ENCODE data around the gene WWOX. TPM values are rescaled to one million over a fixed set of nuclear protein-coding genes. Genes with fewer than 3 reads are reported as not detected.

WWOX gene
- total and polyA plus RNA-seq, 2 donors (not counting 3 experiments of a cell fraction or from before 2014, with no cell fraction given), result 6.2 to 12.5 TPM

GRCh38 chr16:79121906-79122305 is 1022.5 kb downstream of the WWOX start:
- Histone ChIP-seq H3K9me1 (replicated peaks; ENCODE audit: control insufficient read depth, extremely low read depth, insufficient read depth, low read length) (no peaks in the 10 kb centered on the region), H4K20me1 (replicated peaks; ENCODE audit: control insufficient read depth, extremely low read depth, insufficient read depth, low read length) (no peaks in the 10 kb centered on the region), H3K27ac (ENCODE audit: insufficient read depth, low read depth, low read length) (no peak overlapping the region), H3K4me3 (replicated peaks in 1 of 3; ENCODE audit: insufficient read depth in 1 of 3, low read depth in 1 of 3, low read length in 3 of 3) (no peak overlapping the region), H3K9ac (replicated peaks; ENCODE audit: extremely low read depth, insufficient read depth, low read length) (no peak overlapping the region), H3K4me2 (ENCODE audit: insufficient read depth, low read length) (no peak overlapping the region), H3K79me2 (ENCODE audit: control insufficient read depth, insufficient read depth, low read length) (no peaks in the 10 kb centered on the region), H3K9me3 (replicated peaks; ENCODE audit: control insufficient read depth, insufficient read depth, low read length) (peaks cover 4% of the 10 kb centered on the region), H2AFZ (ENCODE audit: low read depth, low read length) (no peak overlapping the region), H3K27me3 (ENCODE audit: control insufficient read depth in 2 of 2, insufficient read depth in 2 of 2, low read length in 2 of 2) (no peaks in the 10 kb centered on the region), H3K4me1 (ENCODE audit: control insufficient read depth, extremely low read depth, insufficient read depth, low read length) (no peaks in the 10 kb centered on the region), H3K36me3 (ENCODE audit: control insufficient read depth in 2 of 2, extremely low read depth in 1 of 2, insufficient read depth in 2 of 2, low read length in 2 of 2) (no peaks in the 10 kb centered on the region)
- POLR2A ChIA-PET, result no interaction called here
- CTCF ChIA-PET, result no interaction called here
- TF ChIP-seq MYC (IDR thresholded peaks at IDR 0.05; ENCODE audit: low read depth, low read length) (no peak), POLR2AphosphoS5 (IDR thresholded peaks at IDR 0.05; ENCODE audit: insufficient read depth, low read depth, low read length) (no peak), EZH2 (IDR thresholded peaks at IDR 0.05; ENCODE audit: borderline replicate concordance, low read depth, low read length, severe bottlenecking) (no peak), GATA2 (IDR thresholded peaks at IDR 0.05; ENCODE audit: insufficient read depth, insufficient read length, low read depth, low read length) (no peak), JUN (IDR thresholded peaks at IDR 0.05; ENCODE audit: borderline replicate concordance, insufficient read depth, insufficient read length, low read depth) (no peak), FOS (IDR thresholded peaks at IDR 0.05; ENCODE audit: borderline replicate concordance, insufficient read depth, low read length) (no peak), MAX (IDR thresholded peaks at IDR 0.05; ENCODE audit: insufficient read depth, insufficient read length) (no peak)
- FAIRE-seq (no peak), DNase-seq (ENCODE audit: low read depth, low spot score) (no peak)
- intact Hi-C loops (cut with micrococcal nuclease), result no loop called here
- no TSS peak for BruUV-seq (replicated peaks)
- dilution Hi-C loops (cut with MboI; ENCODE audit: extremely low pct_ligation_motif_present, low sequenced_read_pairs), result no loop called here

DNA sequence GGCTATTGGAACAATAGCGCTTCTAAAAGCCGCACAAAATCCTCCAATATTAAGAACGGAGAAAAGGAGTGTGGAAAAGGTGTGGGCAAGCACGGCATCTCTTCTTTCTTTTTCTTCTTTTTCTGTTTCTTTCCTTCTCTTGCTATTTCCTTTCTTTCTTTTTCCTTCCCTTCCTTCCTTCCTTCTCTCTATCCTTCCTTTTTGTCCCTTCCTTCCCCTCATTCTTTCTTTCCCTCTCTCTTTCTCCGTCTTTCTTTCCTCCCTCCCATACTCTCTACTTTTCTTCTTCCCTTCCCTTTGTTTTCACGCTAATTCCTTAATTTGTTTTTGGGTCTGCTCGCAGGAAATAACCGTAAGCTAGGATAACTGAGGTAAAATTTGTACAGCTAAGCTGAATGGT is 1022.9 kb downstream of the WWOX start:
- Histone ChIP-seq H3K9ac (replicated peaks; ENCODE audit: extremely low read depth, insufficient read depth, low read length) (no peak overlapping the region), H3K9me3 (replicated peaks; ENCODE audit: control insufficient read depth, insufficient read depth, low read length) (peaks cover 3% of the 10 kb centered on the region), H3K4me1 (ENCODE audit: control insufficient read depth, extremely low read depth, insufficient read depth, low read length) (no peaks in the 10 kb centered on the region), H3K4me2 (ENCODE audit: insufficient read depth, low read length) (no peak overlapping the region), H4K20me1 (replicated peaks; ENCODE audit: control insufficient read depth, extremely low read depth, insufficient read depth, low read length) (no peaks in the 10 kb centered on the region), H3K27ac (ENCODE audit: insufficient read depth, low read depth, low read length) (no peak overlapping the region), H3K79me2 (ENCODE audit: control insufficient read depth, insufficient read depth, low read length) (no peaks in the 10 kb centered on the region), H3K9me1 (replicated peaks; ENCODE audit: control insufficient read depth, extremely low read depth, insufficient read depth, low read length) (no peaks in the 10 kb centered on the region), H3K27me3 (ENCODE audit: control insufficient read depth in 2 of 2, insufficient read depth in 2 of 2, low read length in 2 of 2) (no peaks in the 10 kb centered on the region), H3K4me3 (replicated peaks in 1 of 3; ENCODE audit: insufficient read depth in 1 of 3, low read depth in 1 of 3, low read length in 3 of 3) (no peak overlapping the region), H2AFZ (ENCODE audit: low read depth, low read length) (no peak overlapping the region), H3K36me3 (ENCODE audit: control insufficient read depth in 2 of 2, extremely low read depth in 1 of 2, insufficient read depth in 2 of 2, low read length in 2 of 2) (no peaks in the 10 kb centered on the region)
- DNase-seq (ENCODE audit: low read depth, low spot score), result no peak
- ChIA-PET POLR2A (no interaction called here), CTCF (no interaction called here)
- intact Hi-C loops (cut with micrococcal nuclease), result no loop called here
- no peak for FAIRE-seq
- TF ChIP-seq GATA2 (IDR thresholded peaks at IDR 0.05; ENCODE audit: insufficient read depth, insufficient read length, low read depth, low read length) (no peak), MYC (IDR thresholded peaks at IDR 0.05; ENCODE audit: low read depth, low read length) (no peak), POLR2AphosphoS5 (IDR thresholded peaks at IDR 0.05; ENCODE audit: insufficient read depth, low read depth, low read length) (no peak), JUN (IDR thresholded peaks at IDR 0.05; ENCODE audit: borderline replicate concordance, insufficient read depth, insufficient read length, low read depth) (no peak), FOS (IDR thresholded peaks at IDR 0.05; ENCODE audit: borderline replicate concordance, insufficient read depth, low read length) (no peak), POLR2A (IDR thresholded peaks at IDR 0.05; ENCODE audit: low read depth, low read length) (no peak), EZH2 (IDR thresholded peaks at IDR 0.05; ENCODE audit: borderline replicate concordance, low read depth, low read length, severe bottlenecking) (no peak), MAX (IDR thresholded peaks at IDR 0.05; ENCODE audit: insufficient read depth, insufficient read length) (no peak)
- TF ChIP-seq, protein P1, sequence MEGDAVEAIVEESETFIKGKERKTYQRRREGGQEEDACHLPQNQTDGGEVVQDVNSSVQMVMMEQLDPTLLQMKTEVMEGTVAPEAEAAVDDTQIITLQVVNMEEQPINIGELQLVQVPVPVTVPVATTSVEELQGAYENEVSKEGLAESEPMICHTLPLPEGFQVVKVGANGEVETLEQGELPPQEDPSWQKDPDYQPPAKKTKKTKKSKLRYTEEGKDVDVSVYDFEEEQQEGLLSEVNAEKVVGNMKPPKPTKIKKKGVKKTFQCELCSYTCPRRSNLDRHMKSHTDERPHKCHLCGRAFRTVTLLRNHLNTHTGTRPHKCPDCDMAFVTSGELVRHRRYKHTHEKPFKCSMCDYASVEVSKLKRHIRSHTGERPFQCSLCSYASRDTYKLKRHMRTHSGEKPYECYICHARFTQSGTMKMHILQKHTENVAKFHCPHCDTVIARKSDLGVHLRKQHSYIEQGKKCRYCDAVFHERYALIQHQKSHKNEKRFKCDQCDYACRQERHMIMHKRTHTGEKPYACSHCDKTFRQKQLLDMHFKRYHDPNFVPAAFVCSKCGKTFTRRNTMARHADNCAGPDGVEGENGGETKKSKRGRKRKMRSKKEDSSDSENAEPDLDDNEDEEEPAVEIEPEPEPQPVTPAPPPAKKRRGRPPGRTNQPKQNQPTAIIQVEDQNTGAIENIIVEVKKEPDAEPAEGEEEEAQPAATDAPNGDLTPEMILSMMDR (IDR thresholded peaks at IDR 0.05; ENCODE audit: extremely low read depth in 1 of 2, insufficient read depth in 1 of 2, low read depth in 1 of 2, low read length in 2 of 2), result no peak
- dilution Hi-C loops (cut with MboI; ENCODE audit: extremely low pct_ligation_motif_present, low sequenced_read_pairs), result no loop called here
- no TSS peak for BruUV-seq (replicated peaks)
